Measurements from ENCODE around the gene PDPR.

DNA sequence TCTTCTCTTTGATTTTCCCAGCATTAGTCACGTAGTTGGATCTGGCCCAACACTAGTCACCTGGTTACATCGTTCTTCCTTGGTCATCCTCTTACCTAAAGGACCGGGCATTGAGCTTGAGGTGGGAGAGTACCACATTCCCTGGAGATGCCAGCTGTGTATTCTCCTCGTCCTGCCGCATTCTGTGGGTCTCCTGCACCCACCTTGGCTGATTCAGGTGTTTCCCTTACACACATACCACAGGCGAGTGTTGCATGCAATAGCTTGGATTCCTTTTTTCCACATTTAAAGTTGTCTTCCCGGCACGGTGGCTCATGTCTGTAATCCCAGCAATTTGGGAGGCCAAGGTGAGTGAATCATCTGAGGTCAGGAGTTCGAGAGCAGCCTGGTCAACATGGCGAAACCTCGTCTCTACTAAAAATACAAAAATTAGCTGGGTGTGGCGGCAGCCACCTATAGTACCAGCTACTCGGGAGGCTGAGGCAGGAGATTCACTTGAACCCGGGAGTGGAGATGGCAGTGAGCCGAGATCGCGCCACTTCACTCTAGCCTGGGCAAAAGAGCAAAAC lies 37.9 kb downstream of the PDPR start:
- TF ChIP-seq, protein P1, sequence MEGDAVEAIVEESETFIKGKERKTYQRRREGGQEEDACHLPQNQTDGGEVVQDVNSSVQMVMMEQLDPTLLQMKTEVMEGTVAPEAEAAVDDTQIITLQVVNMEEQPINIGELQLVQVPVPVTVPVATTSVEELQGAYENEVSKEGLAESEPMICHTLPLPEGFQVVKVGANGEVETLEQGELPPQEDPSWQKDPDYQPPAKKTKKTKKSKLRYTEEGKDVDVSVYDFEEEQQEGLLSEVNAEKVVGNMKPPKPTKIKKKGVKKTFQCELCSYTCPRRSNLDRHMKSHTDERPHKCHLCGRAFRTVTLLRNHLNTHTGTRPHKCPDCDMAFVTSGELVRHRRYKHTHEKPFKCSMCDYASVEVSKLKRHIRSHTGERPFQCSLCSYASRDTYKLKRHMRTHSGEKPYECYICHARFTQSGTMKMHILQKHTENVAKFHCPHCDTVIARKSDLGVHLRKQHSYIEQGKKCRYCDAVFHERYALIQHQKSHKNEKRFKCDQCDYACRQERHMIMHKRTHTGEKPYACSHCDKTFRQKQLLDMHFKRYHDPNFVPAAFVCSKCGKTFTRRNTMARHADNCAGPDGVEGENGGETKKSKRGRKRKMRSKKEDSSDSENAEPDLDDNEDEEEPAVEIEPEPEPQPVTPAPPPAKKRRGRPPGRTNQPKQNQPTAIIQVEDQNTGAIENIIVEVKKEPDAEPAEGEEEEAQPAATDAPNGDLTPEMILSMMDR (IDR thresholded peaks at IDR 0.05) = no peak
- TF ChIP-seq POLR2A (IDR thresholded peaks at IDR 0.05) = no peak
- no peak for TF ChIP-seq EP300 (IDR thresholded peaks at IDR 0.05)

Measured in tibial nerve (tissue), 4 donors.